NCI-H345 (cell line): ENCODE data around the gene GXYLT2.
"Not testable (repeated sequence)": the region's sequence is repeated elsewhere in the genome, so short reads cannot be mapped to it uniquely, and the experiment has no call there.

Experiments
- DNase-seq: peaks from one replicate; lab custom pipeline; 2025; lab: John Stamatoyannopoulos, UW

Gene GXYLT2

DNA sequence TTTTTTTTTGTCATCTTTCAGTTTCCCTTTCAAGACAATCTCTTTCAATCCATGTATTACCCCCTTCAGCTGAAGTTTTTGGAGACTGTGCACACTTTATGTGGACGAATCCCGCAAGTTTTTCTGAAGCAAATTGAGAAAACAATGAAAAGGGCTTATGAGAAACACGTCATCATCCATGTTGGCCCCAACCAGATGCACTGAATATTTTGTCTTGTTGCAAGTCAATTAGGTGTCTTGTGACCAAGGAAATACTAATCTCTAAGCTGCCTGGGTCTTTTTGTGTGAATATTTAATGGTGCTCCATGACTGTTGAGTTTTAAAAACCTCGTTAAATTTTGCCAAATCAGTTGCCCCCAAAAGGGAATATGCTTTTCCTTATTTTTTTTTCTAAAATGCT is 87.1 kb downstream of the GXYLT2 start:
- DNase-seq, result no peak

DNA sequence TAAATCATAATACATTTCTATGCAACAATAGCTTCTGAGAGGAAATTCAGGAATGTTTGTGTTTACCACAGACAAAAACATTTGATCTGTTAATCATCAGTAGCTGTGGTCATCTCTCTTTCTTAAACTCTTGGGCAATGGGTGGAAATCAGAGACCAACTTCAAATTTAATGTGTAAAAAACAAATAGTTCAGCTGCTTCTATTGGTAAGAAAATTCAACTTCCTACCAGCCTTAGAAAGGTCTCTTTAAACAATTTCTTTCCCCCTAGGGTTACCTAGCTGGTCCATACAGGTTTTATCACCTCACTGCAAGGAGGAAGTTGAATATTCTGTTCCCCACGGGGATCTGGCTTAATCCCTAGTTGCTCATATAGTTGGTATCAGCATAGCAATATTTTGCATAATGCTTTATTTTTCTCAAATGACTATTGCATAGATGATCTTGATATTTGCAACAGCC is 88.5 kb downstream of the GXYLT2 start:
- no peak for DNase-seq

DNA sequence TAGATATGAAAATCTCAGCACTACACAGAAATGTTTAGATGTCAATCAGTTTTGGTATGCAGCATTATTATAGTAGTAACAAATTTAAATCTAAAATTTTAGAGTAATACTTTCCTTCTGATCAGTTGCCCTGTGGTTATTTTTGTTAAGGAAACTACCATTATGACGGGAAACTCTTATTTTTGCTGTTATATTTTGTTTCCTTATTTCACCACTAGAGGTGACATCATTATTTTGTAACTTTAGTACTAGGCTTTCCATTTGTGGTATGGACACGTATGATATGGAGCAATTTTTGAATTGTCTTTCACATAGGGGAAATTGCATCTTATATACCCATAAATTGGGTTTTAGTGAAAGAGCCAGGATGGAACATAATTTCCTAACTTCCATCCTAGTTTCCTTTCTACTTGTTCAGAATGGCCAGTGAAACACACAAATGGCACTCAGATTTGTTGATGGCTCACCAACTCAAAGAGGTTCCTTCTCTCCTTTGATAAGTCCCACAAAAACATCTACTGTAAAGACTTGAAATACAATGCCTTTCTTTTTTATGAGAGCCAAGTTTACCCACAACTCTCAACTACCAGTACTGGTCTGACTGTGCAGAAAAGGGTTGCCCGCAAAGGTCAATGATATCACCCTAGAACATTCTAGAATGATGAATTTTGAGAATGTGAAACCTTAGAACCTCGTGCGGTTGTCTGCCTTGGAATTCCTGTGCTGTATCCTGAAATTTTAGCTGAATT is 89.4 kb downstream of the GXYLT2 start:
- DNase-seq, result no peak

DNA sequence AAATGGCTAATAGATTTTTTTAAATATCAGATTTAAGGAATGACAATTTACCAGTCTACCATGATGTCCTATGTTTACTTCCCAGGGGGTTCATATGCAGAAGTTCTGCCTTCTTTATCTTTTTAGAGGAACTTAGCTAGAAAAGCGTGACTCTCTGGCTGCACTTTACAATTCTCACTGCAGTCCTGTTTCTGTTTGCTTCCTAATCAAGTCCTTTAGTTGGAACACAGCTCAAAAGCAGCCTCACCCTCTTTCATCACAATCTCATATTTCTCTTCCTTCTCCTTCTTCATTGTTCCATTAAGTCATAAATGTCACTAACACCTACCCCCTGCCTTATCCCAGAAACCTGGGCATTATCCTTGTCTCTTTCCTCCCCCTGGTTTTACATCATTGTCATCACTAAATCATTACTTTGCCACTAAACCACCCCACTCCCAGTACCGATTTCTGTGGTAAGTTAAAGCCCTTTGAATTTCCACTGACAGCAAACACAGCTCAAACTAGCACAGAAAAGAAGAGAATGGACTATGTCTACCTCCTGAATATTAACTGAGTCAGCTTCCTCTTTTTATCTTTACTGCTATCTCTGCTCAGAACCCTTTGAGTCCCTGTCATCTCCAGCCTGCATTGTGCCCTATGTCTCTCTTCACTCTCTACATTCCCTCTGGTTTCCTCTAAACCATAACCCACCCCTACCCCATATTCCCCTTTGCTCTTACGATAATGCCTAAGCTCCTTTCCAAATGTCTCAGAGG is 94.9 kb downstream of the GXYLT2 start:
- DNase-seq, result no peak

DNA sequence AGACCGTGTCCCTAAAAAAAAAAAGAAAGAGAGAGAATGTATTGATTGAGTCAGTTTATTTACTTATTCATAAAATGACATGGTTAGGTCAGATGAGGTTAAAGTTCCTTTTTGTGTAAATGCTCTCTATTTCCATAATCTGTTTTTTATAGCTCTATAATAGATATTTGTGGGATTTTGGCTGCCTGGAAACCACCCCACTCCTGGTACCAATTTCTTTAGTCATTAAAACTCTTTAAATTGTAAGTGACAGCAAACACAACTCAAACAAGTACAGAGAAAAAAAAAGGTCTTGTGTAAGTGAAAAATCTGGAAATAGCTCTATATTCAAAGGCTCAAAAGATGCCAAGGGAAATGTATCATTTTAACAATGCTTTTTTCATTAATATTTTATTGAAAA is 97.7 kb downstream of the GXYLT2 start:
- DNase-seq, result no peak

DNA sequence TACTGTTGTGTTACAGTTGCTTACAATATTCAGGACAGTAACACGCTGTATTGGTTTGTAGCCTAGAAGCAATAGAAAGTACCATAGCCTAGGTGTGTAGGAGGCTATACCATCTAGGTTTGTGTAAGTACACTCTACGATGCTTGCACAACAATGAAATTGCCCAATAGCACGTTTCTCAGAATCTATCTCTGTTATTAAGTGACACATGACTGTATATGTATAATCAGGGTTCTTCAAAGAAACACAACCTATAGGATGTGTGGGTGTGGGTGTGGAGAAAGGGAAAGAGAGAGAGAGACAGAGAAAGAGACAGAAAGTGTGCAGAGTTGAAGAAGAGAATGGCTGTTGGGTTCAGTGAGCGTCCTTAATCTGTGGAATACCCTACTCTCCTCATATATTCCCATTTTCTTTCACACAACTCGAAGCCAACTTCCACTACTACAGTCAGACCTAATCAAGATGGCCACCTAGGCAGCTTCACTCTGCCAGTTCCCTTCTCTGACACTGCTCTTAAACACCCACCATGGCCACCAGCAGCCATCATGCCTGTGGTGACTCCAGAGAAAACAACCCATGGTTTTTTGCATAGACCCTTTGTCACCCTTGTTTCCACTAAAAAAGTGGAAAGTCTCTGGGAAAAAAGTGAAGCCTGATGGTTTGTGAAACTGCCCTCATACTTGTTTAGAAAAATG is 103.0 kb downstream of the GXYLT2 start:
- no peak for DNase-seq

DNA sequence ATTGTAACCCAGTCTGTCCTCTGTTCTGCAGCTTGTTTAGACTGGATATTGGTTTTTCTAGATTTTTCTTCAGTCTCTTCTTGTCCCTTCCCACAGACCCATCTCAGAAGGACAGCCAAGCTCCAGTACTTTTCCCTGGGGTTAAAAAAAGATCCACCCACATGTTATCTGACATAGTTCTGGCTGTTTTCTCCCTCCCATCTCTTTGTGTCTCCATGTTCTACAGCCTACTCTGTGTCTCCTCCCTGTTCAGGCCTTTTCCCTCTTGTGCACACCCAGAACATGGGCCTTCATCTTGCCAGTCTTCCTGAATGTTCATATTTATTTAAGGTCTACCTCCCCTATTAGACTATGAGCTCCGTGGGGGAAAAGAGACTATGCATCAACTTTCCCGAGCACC is 103.7 kb downstream of the GXYLT2 start:
- no peak for DNase-seq

DNA sequence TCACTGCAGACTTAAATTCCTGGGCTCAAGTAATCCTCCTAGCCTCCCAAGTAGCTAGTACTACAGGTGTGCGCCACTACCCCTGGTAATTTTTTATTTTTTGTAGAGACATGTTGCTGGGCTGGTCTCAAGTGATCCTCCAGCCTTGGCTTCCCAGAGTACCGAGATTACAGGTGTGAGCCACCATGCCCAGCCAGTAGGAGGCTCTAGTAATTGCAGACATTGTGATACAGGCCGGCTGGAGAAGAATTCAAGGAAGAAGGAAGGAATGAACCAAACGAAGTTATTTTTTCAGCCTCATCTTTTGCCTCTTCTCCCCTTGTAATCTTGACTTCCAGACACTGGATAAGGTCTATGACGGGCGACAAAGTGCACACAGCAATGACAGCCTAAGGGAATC is 105.5 kb downstream of the GXYLT2 start:
- no peak for DNase-seq

DNA sequence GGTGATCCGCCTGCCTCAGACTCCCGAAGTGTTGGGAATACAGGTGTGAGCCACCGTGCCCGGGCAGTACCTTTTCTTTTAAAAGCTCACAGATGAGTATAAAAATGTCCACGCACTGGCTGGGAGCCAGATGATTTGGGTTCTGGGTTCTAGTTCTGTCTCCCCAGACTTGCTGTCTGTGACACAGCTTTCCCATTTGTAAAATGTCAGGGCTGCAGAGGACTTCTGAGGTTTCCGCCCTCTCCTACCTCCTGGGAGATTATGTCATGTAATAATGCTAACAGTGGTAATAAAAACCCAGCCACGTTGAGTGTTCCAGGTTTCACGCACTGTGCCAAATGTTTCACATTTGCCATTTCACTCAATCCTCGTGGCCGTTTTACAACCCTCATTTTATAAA is 107.5 kb downstream of the GXYLT2 start:
- DNase-seq, result no peak

DNA sequence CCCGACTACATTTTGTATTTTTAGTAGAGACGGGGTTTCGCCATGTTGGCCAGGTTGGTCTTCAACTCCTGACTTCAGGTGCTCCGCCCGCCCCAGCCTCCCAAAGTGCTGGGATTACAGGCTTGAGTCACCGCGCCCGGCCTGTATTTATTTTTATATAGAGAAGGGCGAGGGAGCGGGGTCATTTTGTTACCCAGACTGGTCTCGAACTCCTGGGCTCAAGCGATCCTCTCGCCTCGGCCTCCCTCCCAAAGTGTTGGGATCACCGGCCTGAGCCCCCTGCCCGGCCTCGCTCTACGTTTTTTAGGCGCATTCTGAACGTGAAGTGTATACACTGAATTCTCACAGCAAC is 108.3 kb downstream of the GXYLT2 start:
- no peak for DNase-seq

DNA sequence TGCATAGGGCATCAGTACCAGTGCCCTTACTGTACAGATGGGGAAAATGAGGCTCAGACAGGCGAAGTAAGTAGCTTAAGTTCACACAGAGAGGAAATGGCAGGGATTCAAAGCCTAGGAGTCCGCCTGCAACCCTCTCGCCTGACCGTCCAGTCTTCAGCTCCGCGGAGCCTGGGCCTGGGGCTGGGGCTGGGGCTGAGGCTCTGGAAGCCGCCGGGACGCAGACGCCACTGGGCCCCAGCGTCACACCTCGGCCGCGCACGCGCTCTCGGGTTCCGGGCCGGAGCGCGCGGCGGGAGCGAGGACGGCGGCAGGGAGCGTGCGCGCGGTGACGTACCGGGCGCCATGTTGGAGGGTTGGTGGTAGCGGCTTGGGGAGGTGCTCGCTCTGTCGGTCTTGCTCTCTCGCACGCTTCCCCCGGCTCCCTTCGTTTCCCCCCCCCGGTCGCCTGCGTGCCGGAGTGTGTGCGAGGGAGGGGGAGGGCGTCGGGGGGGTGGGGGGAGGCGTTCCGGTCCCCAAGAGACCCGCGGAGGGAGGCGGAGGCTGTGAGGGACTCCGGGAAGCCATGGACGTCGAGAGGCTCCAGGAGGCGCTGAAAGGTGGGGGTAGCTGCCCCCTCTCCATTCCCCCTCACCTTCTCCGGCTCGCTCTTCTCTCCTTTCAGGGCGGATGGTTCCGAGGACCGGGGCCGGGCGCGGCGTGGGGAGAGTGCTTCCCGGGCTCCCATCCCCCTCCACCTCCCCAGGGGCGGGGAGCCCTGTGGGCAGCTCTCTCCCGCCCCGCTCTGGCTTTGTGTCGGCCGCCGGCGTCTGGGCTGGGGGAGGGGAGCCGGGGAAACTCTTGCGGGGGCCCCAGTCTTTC is 108.9 kb downstream of the GXYLT2 start, which contains the start of gene PPP4R2:
PPP4R2 (plus strand) TSS at position 339 of the 861 bp plus-strand sequence; CDS start at position 566, 227 bp downstream.
- DNase-seq, result peak; percentile 86

DNA sequence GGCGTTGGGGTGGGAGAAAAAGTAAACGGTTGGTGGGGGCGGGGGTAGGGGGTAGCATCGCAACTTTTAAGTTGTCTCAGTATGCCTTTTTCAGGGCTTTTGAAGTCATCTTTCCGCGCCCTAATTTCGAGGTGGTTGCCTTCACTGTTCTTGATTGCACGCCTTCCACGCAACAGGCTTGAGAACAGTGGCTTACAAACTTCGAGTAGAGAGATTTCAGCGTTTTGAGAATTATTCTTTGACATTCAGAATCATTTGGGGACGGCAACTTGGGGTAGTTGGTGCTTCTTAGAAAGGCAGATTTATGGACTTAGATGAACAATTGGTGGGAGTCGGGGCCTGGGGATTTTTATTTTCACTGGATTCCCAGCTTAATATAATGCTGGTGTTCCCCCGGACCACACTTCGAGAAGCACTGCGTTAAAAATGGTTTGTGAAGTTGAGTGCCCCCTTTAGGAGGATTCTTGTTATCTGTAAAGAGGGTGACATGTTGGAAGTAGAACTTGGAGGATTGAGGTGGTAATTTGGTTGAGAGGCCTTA is 109.6 kb downstream of the GXYLT2 start:
- DNase-seq, result peak; percentile 22

DNA sequence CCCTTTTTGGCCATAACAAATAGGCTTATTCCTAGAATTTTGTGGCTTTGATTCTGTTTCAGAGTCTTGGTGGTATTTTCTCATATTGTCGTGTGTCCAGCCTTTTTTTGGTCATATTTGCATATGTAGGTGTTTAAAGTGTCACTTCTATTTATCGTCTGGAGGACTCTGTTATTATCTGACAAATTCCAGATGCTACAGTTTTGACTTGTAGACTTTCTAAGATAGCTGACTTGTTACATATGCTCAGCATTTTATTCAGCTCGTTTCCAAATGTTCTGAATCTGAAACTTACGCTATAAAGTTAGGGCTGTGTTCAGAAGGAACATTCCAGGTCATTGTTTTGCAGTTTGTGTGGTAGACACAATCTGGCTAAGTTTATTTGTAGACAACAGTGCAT is 110.6 kb downstream of the GXYLT2 start:
- DNase-seq, result no peak

DNA sequence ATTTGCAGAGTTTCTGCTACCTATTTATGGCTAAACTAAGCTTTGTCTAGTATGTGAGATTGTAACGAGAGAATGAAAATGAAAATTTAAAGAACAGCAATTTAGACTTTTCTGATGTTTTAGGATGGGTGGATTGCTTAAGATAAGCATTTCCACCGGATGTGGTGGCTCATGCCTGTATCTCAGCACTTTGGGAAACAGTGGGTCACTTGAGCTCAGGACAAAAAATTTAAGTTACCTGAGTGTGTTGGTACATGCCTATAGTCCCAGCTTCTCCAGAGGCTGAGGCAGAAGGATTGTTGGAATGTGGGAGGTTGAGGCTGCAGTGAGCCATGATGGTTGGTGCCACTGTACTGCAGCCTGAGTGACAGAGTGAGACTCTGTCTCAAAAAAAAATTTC is 112.1 kb downstream of the GXYLT2 start:
- DNase-seq, result no peak

DNA sequence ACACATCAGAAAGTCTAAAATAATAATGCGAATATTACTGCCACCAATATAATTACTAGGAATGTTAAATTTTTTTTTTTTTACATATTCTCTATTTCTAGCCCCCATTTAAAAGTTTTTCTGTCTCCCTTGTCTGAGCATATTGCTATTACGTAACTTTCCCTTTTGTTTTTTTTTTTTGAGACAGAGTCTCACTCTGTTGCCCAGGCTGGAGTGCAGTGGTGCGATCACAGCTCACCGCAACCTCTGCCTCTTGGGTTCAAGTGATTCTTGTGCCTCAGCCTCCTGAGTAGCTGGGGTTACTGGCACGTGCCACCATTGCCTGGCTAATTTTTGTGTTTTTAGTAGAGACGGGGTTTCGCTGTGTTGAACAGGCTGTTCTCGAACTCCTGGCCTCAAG is 115.2 kb downstream of the GXYLT2 start:
- DNase-seq, result not testable (repeated sequence)

DNA sequence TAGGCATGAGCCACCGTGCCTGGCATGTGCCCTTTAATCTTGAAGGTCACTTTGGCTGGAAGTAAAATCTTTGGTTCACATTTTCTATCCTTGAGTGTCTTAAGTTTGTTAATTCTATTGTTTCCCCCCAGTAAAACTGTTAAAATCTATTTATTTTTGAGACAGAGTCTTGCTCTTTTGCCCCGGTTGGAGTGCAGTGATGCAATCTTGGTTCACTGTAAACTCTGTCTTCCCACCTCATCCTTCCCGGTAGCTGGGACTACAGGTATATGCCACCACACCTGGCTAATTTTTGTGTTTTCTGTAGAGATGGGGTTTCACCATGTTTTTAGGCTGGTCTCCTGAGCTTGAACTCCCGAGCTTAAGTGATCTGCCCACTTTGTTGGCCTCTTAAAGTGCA is 116.5 kb downstream of the GXYLT2 start:
- DNase-seq, result no peak

DNA sequence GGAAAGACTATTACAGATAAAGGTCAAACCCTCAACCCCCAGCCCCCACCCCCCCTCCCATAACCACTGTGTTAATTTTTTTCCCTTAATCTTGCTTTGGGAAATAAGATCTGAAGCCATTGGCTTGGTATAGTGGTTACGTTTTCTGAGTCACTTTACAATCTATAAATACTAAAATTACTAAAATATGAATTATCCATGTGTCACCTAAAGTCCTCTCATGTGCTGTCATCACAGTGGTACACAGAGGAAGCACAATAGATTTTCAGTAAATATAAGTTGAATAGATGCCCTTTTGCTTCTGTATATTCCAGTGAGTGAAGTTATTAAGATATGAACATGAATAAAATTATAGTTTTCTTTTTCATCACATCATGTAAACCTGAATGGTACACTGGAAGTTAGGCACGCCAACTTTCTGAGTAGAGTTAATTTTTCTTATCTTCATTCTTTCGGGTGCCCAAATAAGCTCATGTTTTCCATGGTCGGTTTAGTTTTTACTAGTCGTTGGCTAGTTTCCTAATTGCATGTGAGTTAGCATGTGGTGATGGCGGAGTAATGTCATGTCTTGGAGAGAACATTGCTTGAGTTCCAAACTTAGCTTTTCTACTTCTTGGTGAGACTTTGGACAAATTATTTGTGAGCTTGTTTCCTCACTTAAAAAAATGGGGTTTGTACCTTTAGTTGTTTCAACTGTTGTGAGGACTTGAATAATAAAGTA is 120.3 kb downstream of the GXYLT2 start:
- DNase-seq, result no peak

DNA sequence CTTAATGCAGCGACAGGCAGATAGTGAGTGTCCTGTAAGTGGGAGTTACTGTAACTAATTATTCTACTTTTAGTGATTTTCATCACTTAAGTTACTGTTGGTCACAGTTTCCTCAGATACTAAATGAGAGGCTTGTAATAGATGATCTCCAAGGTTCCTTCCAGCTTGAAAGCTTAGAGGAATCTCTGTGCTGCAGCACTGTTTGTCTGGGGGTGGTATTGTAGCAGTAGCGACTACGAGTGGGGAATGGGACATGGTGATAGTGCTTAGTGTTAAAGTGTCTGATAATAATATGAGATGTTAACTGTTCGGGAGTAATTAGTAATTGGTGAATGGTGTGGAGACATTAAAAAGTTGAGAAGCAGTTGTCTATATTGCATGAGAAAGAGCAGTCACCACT is 121.2 kb downstream of the GXYLT2 start:
- DNase-seq, result no peak

DNA sequence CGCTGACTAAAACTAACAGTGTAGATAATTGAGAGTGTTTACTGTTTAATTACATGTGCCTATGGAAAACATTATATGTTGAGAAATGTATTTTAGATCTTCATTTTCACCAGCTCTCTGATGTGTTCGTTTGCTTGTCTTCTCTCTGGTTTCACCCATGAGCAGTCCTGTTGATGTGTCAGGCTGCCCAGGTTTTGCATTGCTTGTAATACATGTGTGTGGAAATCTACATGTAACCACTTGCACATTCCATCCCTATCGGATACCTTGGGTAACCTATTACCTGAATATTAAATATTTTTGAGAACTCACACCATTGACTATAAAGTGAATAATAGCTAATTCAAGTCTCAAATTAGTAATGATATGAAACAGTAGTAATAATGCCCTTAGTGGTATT is 121.9 kb downstream of the GXYLT2 start:
- no peak for DNase-seq

DNA sequence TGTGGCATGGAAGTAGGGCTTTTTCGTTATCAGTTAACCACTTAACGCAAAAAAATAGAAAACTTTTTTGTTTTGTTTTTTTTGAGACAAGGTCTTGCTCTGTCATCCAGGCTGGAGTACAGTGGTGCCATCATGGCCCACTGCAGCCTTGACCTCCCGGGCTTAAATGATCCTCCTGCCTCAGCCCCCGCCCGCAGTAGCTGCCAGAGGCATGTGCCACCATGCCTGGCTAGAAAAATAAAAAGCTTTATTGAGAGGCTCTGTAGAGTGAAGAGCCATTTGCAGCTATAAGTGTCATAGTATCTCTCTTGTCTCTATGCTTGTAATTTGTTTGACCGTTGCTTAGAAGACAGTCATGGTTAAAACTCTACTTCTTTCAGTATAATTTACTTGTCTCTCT is 122.3 kb downstream of the GXYLT2 start:
- no peak for DNase-seq

DNA sequence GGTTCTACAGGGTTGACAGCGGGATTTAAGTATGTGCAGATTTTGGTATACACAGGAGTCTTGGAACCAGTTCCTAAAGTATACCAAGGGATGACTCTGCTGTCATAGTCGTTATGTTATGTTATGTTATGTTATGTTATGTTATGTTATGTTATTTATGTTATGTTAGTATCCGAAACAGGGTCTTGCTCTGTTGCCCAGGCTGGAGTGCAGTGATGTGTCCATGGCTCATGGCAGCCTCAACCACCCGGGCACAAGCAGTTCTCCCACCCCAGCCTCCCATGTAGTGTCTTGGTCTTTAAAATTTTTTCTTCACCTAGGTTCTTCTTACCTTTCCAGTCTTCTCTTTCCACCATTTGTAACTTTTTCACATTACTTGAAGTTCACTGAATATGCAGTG is 130.5 kb downstream of the GXYLT2 start:
- no peak for DNase-seq
